ENCODE measurements around the gene CPLX3.

The CPLX3 gene

GRCh38 chr15:74863239-74864056 lies 37.0 kb downstream of the CPLX3 start:
- no peak for TF ChIP-seq TAF1 (IDR thresholded peaks at IDR 0.05; ENCODE audit: borderline replicate concordance, insufficient read depth, low read length)
- no peak for TF ChIP-seq SIN3A (IDR thresholded peaks at IDR 0.05; ENCODE audit: borderline replicate concordance, insufficient read depth, low read length)

- TF ChIP-seq TAF1 (IDR thresholded peaks at IDR 0.05; ENCODE audit: borderline replicate concordance, insufficient read depth, low read length) (no peak), FOXP2 (optimal IDR thresholded peaks at IDR 0.05; ENCODE audit: borderline replicate concordance, extremely low read depth, extremely low read length, insufficient read depth) (no peak), POLR2AphosphoS5 (IDR thresholded peaks at IDR 0.05; ENCODE audit: low read depth, low read length) (no peak), REST (IDR thresholded peaks at IDR 0.05; ENCODE audit: insufficient read depth in 1 of 2, low read depth in 2 of 2, low read length in 2 of 2) (no peak), SIN3A (IDR thresholded peaks at IDR 0.05; ENCODE audit: borderline replicate concordance, insufficient read depth, low read length) (no peak)
These were observed 37.9 kb downstream of the CPLX3 start for GRCh38 chr15:74864296-74864695.

- TF ChIP-seq REST (IDR thresholded peaks at IDR 0.05; ENCODE audit: insufficient read depth in 1 of 2, low read depth in 2 of 2, low read length in 2 of 2) (no peak), SIN3A (IDR thresholded peaks at IDR 0.05; ENCODE audit: borderline replicate concordance, insufficient read depth, low read length) (no peak), POLR2AphosphoS5 (IDR thresholded peaks at IDR 0.05; ENCODE audit: low read depth, low read length) (no peak)
These were observed 38.9 kb downstream of the CPLX3 start for GRCh38 chr15:74865316-74865715.

GRCh38 chr15:74866090-74866489 lies 39.7 kb downstream of the CPLX3 start:
- no peak for TF ChIP-seq SIN3A (IDR thresholded peaks at IDR 0.05; ENCODE audit: borderline replicate concordance, insufficient read depth, low read length)
- no peak for TF ChIP-seq TAF1 (IDR thresholded peaks at IDR 0.05; ENCODE audit: borderline replicate concordance, insufficient read depth, low read length)
- TF ChIP-seq FOXP2 (optimal IDR thresholded peaks at IDR 0.05; ENCODE audit: borderline replicate concordance, extremely low read depth, extremely low read length, insufficient read depth): no peak
- TF ChIP-seq POLR2AphosphoS5 (IDR thresholded peaks at IDR 0.05; ENCODE audit: low read depth, low read length): no peak
- TF ChIP-seq REST (IDR thresholded peaks at IDR 0.05; ENCODE audit: insufficient read depth in 1 of 2, low read depth in 2 of 2, low read length in 2 of 2): no peak

GRCh38 chr15:74867466-74868038 lies 41.1 kb downstream of the CPLX3 start:
- TF ChIP-seq POLR2AphosphoS5 (IDR thresholded peaks at IDR 0.05; ENCODE audit: low read depth, low read length) (no peak), FOXP2 (optimal IDR thresholded peaks at IDR 0.05; ENCODE audit: borderline replicate concordance, extremely low read depth, extremely low read length, insufficient read depth) (no peak), SIN3A (IDR thresholded peaks at IDR 0.05; ENCODE audit: borderline replicate concordance, insufficient read depth, low read length) (no peak), TAF1 (IDR thresholded peaks at IDR 0.05; ENCODE audit: borderline replicate concordance, insufficient read depth, low read length) (no peak), REST (IDR thresholded peaks at IDR 0.05; ENCODE audit: insufficient read depth in 1 of 2, low read depth in 2 of 2, low read length in 2 of 2) (no peak)
